ENCODE results near the gene CYP19A1.

Gene CYP19A1

GRCh38 chr15:51327081-51327480 is 11.3 kb downstream of the CYP19A1 start:
- Histone ChIP-seq H3K4ac (ENCODE audit: low read depth, low read length) (no peak overlapping the region), H3K9me3 (ENCODE audit: insufficient read depth, low read depth, low read length) (no peaks in the 10 kb centered on the region), H3K14ac (ENCODE audit: low read length) (no peak overlapping the region), H3K4me2 (ENCODE audit: low read length) (no peak overlapping the region), H4K12ac (ENCODE audit: low read depth, low read length) (no peak overlapping the region), H3K79me2 (ENCODE audit: control insufficient read depth, insufficient read depth, low read length, poor library complexity) (peaks cover 2% of the 10 kb centered on the region), H2AK5ac (ENCODE audit: low read length) (no peak overlapping the region), H3K36me3 (ENCODE audit: control insufficient read depth in 1 of 2, insufficient read depth in 2 of 2, low read length in 2 of 2) (no peaks in the 10 kb centered on the region), H2BK5ac (ENCODE audit: low read depth, low read length, poor library complexity) (no peak overlapping the region), H3K27ac (ENCODE audit: low read depth, low read length) (no peak overlapping the region), H3K18ac (ENCODE audit: low read length) (no peak overlapping the region), H2BK120ac (ENCODE audit: insufficient read depth, low read length, poor library complexity) (no peak overlapping the region), H4K8ac (ENCODE audit: low read depth, low read length) (no peak overlapping the region), H3K4me3 (ENCODE audit: low read depth, low read length) (no peak overlapping the region), H3K27me3 (ENCODE audit: insufficient read depth, low read length) (no peaks in the 10 kb centered on the region), H4K91ac (ENCODE audit: low read depth, low read length) (no peak overlapping the region), H2AFZ (ENCODE audit: insufficient read depth, low read length, poor library complexity) (no peak overlapping the region), H3K4me1 (ENCODE audit: control insufficient read depth in 1 of 2, insufficient read depth in 2 of 2, low read length in 2 of 2) (peaks cover 0 to 9% of the 10 kb centered on the region in 2 experiments), H3K9ac (ENCODE audit: low read length) (no peak overlapping the region), H3K23ac (ENCODE audit: low read length) (no peak overlapping the region), H3K79me1 (ENCODE audit: low read length) (peaks cover 11% of the 10 kb centered on the region), H2BK12ac (ENCODE audit: low read length) (no peak overlapping the region)
- no CpG with 5 or more reads among the region's 2 CpGs for WGBS (ENCODE audit: extremely low coverage, insufficient coverage, insufficient read length)
- DNase-seq, result no peak

GRCh38 chr15:51325167-51325566 is 13.2 kb downstream of the CYP19A1 start:
- Histone ChIP-seq H3K14ac (ENCODE audit: low read length) (peak overlapping the region; percentile 40), H3K18ac (ENCODE audit: low read length) (no peak overlapping the region), H3K27ac (ENCODE audit: low read depth, low read length) (no peak overlapping the region), H3K79me1 (ENCODE audit: low read length) (peaks cover 12% of the 10 kb centered on the region), H2AK5ac (ENCODE audit: low read length) (peak overlapping the region; percentile 24), H3K23ac (ENCODE audit: low read length) (no peak overlapping the region), H3K27me3 (ENCODE audit: insufficient read depth, low read length) (no peaks in the 10 kb centered on the region), H4K8ac (ENCODE audit: low read depth, low read length) (no peak overlapping the region), H3K79me2 (ENCODE audit: control insufficient read depth, insufficient read depth, low read length, poor library complexity) (peaks cover 5% of the 10 kb centered on the region), H2BK5ac (ENCODE audit: low read depth, low read length, poor library complexity) (no peak overlapping the region), H3K9ac (ENCODE audit: low read length) (no peak overlapping the region), H2BK120ac (ENCODE audit: insufficient read depth, low read length, poor library complexity) (no peak overlapping the region), H3K4me3 (ENCODE audit: low read depth, low read length) (no peak overlapping the region), H4K91ac (ENCODE audit: low read depth, low read length) (peak overlapping the region; percentile 43), H2BK12ac (ENCODE audit: low read length) (peak overlapping the region; percentile 54), H3K36me3 (ENCODE audit: control insufficient read depth in 1 of 2, insufficient read depth in 2 of 2, low read length in 2 of 2) (peaks cover 0 to 3% of the 10 kb centered on the region in 2 experiments), H4K12ac (ENCODE audit: low read depth, low read length) (no peak overlapping the region), H3K4me2 (ENCODE audit: low read length) (no peak overlapping the region), H2AFZ (ENCODE audit: insufficient read depth, low read length, poor library complexity) (no peak overlapping the region), H3K4me1 (ENCODE audit: control insufficient read depth in 1 of 2, insufficient read depth in 2 of 2, low read length in 2 of 2) (peaks cover 7 to 15% of the 10 kb centered on the region in 2 experiments), H3K4ac (ENCODE audit: low read depth, low read length) (no peak overlapping the region), H3K9me3 (ENCODE audit: insufficient read depth, low read depth, low read length) (no peaks in the 10 kb centered on the region)
- no peak for DNase-seq
- WGBS (ENCODE audit: extremely low coverage, insufficient coverage, insufficient read length), result no CpG with 5 or more reads among the region's 3 CpGs

- no peak overlapping the region for H4K91ac ChIP-seq (ENCODE audit: low read depth, low read length)
- H3K36me3 ChIP-seq (ENCODE audit: control insufficient read depth in 1 of 2, insufficient read depth in 2 of 2, low read length in 2 of 2), result peaks cover 0 to 3% of the 10 kb centered on the region in 2 experiments
- no peak overlapping the region for H2AFZ ChIP-seq (ENCODE audit: insufficient read depth, low read length, poor library complexity)
- no peak for DNase-seq
- peaks cover 5% of the 10 kb centered on the region for H3K79me2 ChIP-seq (ENCODE audit: control insufficient read depth, insufficient read depth, low read length, poor library complexity)
- H3K9ac ChIP-seq (ENCODE audit: low read length), result no peak overlapping the region
- no peaks in the 10 kb centered on the region for H3K9me3 ChIP-seq (ENCODE audit: insufficient read depth, low read depth, low read length)
- WGBS (ENCODE audit: extremely low coverage, insufficient coverage, insufficient read length), result no CpG with 5 or more reads among the region's 7 CpGs
- no peak overlapping the region for H3K18ac ChIP-seq (ENCODE audit: low read length)
- H2AK5ac ChIP-seq (ENCODE audit: low read length), result peak overlapping the region; percentile 75
- no peaks in the 10 kb centered on the region for H3K27me3 ChIP-seq (ENCODE audit: insufficient read depth, low read length)
- H3K4ac ChIP-seq (ENCODE audit: low read depth, low read length), result no peak overlapping the region
- peak overlapping the region; percentile 75 for H2BK12ac ChIP-seq (ENCODE audit: low read length)
- no peak overlapping the region for H3K23ac ChIP-seq (ENCODE audit: low read length)
- H2BK5ac ChIP-seq (ENCODE audit: low read depth, low read length, poor library complexity), result peak overlapping the region; percentile 17
- H3K4me1 ChIP-seq (ENCODE audit: control insufficient read depth in 1 of 2, insufficient read depth in 2 of 2, low read length in 2 of 2), result peaks cover 9 to 15% of the 10 kb centered on the region in 2 experiments
- H3K4me2 ChIP-seq (ENCODE audit: low read length), result no peak overlapping the region
- no peak overlapping the region for H3K4me3 ChIP-seq (ENCODE audit: low read depth, low read length)
- no peak overlapping the region for H3K27ac ChIP-seq (ENCODE audit: low read depth, low read length)
- peaks cover 14% of the 10 kb centered on the region for H3K79me1 ChIP-seq (ENCODE audit: low read length)
- no peak overlapping the region for H4K12ac ChIP-seq (ENCODE audit: low read depth, low read length)
- no peak overlapping the region for H3K14ac ChIP-seq (ENCODE audit: low read length)
- H4K8ac ChIP-seq (ENCODE audit: low read depth, low read length), result peak overlapping the region; percentile 55
- H2BK120ac ChIP-seq (ENCODE audit: insufficient read depth, low read length, poor library complexity), result peak overlapping the region; percentile 16
These were observed 14.6 kb downstream of the CYP19A1 start for GRCh38 chr15:51323749-51324148.

GRCh38 chr15:51322621-51323296 is 15.6 kb downstream of the CYP19A1 start:
- no peak overlapping the region for H3K27ac ChIP-seq (ENCODE audit: low read depth, low read length)
- no peaks in the 10 kb centered on the region for H3K9me3 ChIP-seq (ENCODE audit: insufficient read depth, low read depth, low read length)
- peak overlapping the region; percentile 53 for H2BK120ac ChIP-seq (ENCODE audit: insufficient read depth, low read length, poor library complexity)
- H3K4me3 ChIP-seq (ENCODE audit: low read depth, low read length), result no peak overlapping the region
- no CpG with 5 or more reads among the region's 1 CpG for WGBS (ENCODE audit: extremely low coverage, insufficient coverage, insufficient read length)
- DNase-seq, result no peak
- H2AFZ ChIP-seq (ENCODE audit: insufficient read depth, low read length, poor library complexity), result no peak overlapping the region
- H4K91ac ChIP-seq (ENCODE audit: low read depth, low read length), result peak overlapping the region; percentile 65
- no peak overlapping the region for H3K14ac ChIP-seq (ENCODE audit: low read length)
- H3K79me2 ChIP-seq (ENCODE audit: control insufficient read depth, insufficient read depth, low read length, poor library complexity), result peaks cover 5% of the 10 kb centered on the region
- no peak overlapping the region for H3K9ac ChIP-seq (ENCODE audit: low read length)
- no peak overlapping the region for H3K18ac ChIP-seq (ENCODE audit: low read length)
- no peak overlapping the region for H4K12ac ChIP-seq (ENCODE audit: low read depth, low read length)
- H2BK5ac ChIP-seq (ENCODE audit: low read depth, low read length, poor library complexity), result peak overlapping the region; percentile 57
- no peak overlapping the region for H3K4ac ChIP-seq (ENCODE audit: low read depth, low read length)
- H3K23ac ChIP-seq (ENCODE audit: low read length), result no peak overlapping the region
- H3K27me3 ChIP-seq (ENCODE audit: insufficient read depth, low read length), result no peaks in the 10 kb centered on the region
- H3K4me1 ChIP-seq (ENCODE audit: control insufficient read depth in 1 of 2, insufficient read depth in 2 of 2, low read length in 2 of 2), result peaks cover 9 to 15% of the 10 kb centered on the region in 2 experiments
- no peak overlapping the region for H4K8ac ChIP-seq (ENCODE audit: low read depth, low read length)
- H3K36me3 ChIP-seq (ENCODE audit: control insufficient read depth in 1 of 2, insufficient read depth in 2 of 2, low read length in 2 of 2), result peaks cover 0 to 3% of the 10 kb centered on the region in 2 experiments
- H3K79me1 ChIP-seq (ENCODE audit: low read length), result peaks cover 16% of the 10 kb centered on the region
- no peak overlapping the region for H3K4me2 ChIP-seq (ENCODE audit: low read length)
- H2AK5ac ChIP-seq (ENCODE audit: low read length), result no peak overlapping the region
- H2BK12ac ChIP-seq (ENCODE audit: low read length), result peak overlapping the region; percentile 90

Measured in trophoblast cell (in vitro differentiated cells and primary cell).